Liver (tissue), 3 donors: ENCODE data around the gene TFCP2.

Experiments used
- CTCF ChIP-seq: fragments of 150-350 bp; IDR thresholded peaks from 2 replicates; pipeline ENCODE4 v1.5.1; 2017; ENCODE audit warnings: improper control_type of control experiment, low read depth, low read length; ENCODE audit not compliant: missing input control
- RXRA ChIP-seq, 2 donors: IDR thresholded peaks; 2 replicates each; pipeline ENCODE4 v1.6.1; 2017 to 2018; ENCODE audit warnings: antibody characterized with exemption in 2 of 2, mild to moderate bottlenecking in 1 of 2
- ZBTB33 ChIP-seq: IDR thresholded peaks from 2 replicates; pipeline ENCODE4 v1.6.1; 2016; ENCODE audit warnings: antibody characterized with exemption
- donor health status: healthy.
- donor health status: healthy.

GRCh38 chr12:51186465-51187085 is 13.6 kb upstream of the TFCP2 start:
- TF ChIP-seq CTCF (no peak), RXRA (IDR thresholded peaks at IDR 0.05) (no peak), ZBTB33 (no peak)
